ENCODE measurements around the gene RPL10A.
"Not testable (repeated sequence)": the region's sequence is repeated elsewhere in the genome, so short reads cannot be mapped to it uniquely, and the experiment has no call there.

RPL10A gene

DNA sequence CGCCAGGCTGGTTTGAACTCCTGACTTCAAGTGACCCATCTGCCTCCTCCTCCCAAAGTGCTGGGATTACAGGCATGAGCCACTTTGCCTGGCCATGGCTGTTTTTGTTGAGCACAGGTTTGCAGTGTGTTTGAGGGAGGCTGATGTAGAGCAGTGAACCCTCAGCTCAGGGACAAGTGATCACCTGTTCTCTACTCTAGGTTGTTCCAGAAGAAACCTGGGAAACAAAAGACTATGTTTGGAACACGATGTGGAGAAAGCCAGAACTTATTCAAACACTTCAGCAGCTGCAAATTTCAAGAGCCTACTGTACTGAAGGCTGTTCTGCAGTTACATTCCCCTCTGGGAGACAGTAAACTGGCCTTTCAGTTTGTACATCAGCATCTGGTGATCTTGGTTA is 39.8 kb downstream of the RPL10A start:
- DNase-seq (ENCODE audit: low spot score), result no peak
- TF ChIP-seq, protein P1, sequence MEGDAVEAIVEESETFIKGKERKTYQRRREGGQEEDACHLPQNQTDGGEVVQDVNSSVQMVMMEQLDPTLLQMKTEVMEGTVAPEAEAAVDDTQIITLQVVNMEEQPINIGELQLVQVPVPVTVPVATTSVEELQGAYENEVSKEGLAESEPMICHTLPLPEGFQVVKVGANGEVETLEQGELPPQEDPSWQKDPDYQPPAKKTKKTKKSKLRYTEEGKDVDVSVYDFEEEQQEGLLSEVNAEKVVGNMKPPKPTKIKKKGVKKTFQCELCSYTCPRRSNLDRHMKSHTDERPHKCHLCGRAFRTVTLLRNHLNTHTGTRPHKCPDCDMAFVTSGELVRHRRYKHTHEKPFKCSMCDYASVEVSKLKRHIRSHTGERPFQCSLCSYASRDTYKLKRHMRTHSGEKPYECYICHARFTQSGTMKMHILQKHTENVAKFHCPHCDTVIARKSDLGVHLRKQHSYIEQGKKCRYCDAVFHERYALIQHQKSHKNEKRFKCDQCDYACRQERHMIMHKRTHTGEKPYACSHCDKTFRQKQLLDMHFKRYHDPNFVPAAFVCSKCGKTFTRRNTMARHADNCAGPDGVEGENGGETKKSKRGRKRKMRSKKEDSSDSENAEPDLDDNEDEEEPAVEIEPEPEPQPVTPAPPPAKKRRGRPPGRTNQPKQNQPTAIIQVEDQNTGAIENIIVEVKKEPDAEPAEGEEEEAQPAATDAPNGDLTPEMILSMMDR (IDR thresholded peaks at IDR 0.05; ENCODE audit: extremely low read depth, missing control alignments), result no peak

- DNase-seq (ENCODE audit: low spot score), result peak; percentile 19
- TF ChIP-seq, protein P1 (IDR thresholded peaks at IDR 0.05; ENCODE audit: extremely low read depth, missing control alignments), result no peak
Observed at GRCh38 chr6:35508542-35508941, 40.3 kb downstream of the RPL10A start.

- TF ChIP-seq, protein P1 (IDR thresholded peaks at IDR 0.05; ENCODE audit: extremely low read depth, missing control alignments), result no peak
- DNase-seq (ENCODE audit: low spot score), result peak; percentile 30
Observed at GRCh38 chr6:35510916-35511561, 42.8 kb downstream of the RPL10A start.

- peak; percentile 15 for DNase-seq (ENCODE audit: low spot score)
- TF ChIP-seq, protein P1 (IDR thresholded peaks at IDR 0.05; ENCODE audit: extremely low read depth, missing control alignments), result no peak
Observed at GRCh38 chr6:35511562-35511941, 43.4 kb downstream of the RPL10A start.

- DNase-seq (ENCODE audit: low spot score), result no peak
- TF ChIP-seq, protein P1 (IDR thresholded peaks at IDR 0.05; ENCODE audit: extremely low read depth, missing control alignments), result no peak
Observed at GRCh38 chr6:35512006-35512405, 43.8 kb downstream of the RPL10A start.

DNA sequence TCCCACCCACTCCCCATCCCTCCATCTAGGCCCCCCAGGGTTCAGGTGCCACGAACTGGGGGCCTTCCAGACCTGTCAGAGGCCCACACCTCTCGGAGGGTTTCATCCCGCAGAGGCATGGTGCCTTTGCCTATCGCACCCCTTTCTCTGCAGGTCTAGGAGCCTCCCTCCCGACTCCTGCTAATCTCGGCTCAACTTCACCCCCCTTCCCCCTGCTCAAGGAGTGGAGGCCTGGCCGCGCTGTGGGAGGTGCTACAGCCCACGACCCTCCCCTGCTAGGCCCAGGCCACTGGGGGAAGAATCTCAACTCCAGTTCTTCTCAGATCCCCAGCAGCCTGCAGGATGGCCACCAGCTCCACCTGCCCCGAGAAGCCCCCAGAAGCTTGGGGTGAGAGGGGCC is 44.5 kb downstream of the RPL10A start, which contains the start of gene TULP1:
TSS of gene TULP1 (minus strand) at position 157 of the 400 bp plus-strand sequence. CDS start at position 119, 38 bp downstream.
- TF ChIP-seq, protein P1 (IDR thresholded peaks at IDR 0.05; ENCODE audit: extremely low read depth, missing control alignments), result no peak
- DNase-seq (ENCODE audit: low spot score), result no peak

- DNase-seq (ENCODE audit: low spot score), result no peak
- TF ChIP-seq, protein P1 (IDR thresholded peaks at IDR 0.05; ENCODE audit: extremely low read depth, missing control alignments), result no peak
Observed at GRCh38 chr6:35514587-35514986, 46.4 kb downstream of the RPL10A start.

DNA sequence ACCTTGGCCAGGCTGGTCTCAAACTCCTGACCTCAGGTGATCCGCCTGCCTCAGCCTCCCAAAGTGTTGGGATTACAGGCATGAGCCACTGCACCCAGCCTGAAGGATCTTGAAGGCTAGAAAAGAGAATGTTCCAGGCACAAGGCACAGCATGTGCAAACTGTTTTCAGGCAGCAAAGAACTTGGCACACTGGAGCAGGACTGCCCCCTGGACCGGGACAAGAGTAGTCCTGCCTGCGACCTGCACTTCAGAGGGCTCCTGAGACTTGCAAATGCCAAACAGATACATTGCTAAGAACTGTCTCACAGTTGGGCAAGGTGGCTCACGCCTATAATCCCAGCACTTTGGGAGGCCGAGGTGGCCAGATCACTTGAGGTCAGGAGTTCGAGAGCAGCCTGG is 47.7 kb downstream of the RPL10A start:
- DNase-seq (ENCODE audit: low spot score), result not testable (repeated sequence)
